Hypothalamus (tissue), 51 donors: Measurements from ENCODE around the gene ANKZF1.
"Not testable (repeated sequence)": the region's sequence is repeated elsewhere in the genome, so short reads cannot be mapped to it uniquely, and the experiment has no call there.

Experiments used
- DNase-seq, 51 donors: peaks; one replicate each; lab custom pipeline; 2025; lab: John Stamatoyannopoulos, UW

ANKZF1 gene

DNA sequence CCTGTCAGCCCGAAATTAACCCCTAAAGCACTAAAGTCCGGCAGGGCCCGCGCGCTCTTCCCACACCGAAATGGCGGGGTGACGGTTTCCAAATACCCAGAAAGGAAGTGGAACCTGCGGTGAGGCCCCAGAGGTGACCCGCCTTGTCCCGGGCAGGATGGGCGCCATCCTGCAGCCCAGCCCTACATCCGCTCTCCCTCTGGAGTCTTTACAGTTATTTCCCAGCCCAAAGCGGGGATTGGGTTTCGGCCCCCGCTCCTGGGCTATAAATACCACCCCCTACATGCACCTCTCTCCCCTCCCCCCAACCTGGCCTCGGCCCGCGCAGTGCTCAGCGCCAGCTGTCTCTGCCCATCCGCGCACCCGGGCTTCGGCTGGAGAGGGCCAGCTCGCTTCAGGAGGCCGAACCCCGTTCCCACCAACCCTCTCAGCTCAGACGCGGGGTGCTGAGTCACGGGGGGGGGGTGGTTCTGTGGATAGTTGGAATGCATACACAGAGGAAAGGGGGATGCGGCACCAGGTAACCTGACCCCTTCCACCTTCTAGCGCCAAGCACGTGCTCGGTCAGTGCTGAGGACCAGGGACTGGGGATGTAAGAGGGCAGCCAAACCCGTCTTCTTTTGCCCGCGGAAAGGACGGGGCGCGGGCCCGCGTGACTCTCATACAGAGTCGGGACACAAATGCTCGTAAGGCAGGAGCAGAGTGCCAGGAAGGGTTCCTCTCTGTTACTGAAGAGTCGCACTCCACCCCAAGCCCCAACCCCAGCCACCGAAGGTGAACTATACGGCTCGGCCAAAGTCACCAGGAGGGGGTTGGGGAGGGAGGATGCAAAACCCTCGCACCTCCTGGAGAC, 23.5 kb downstream of the ANKZF1 start, which contains the start of gene TUBA4B:
TUBA4B (plus strand) TSS at position 344 of the 853 bp plus-strand sequence; CDS start at position 509, 165 bp downstream.
- DNase-seq = peak in 18 of 51 donors; percentile 14 to 52 (median 38)

- peak in 48 of 51 donors; percentile 21 to 88 (median 72) for DNase-seq
These were observed 24.4 kb downstream of the ANKZF1 start, which contains the start of gene TUBA4A for GRCh38 chr2:219253753-219254589. Gene TUBA4A (minus strand): TSS chr2:219253918. CDS start chr2:219253858, 60 bp downstream.

- peak in 1 of 51 donors; percentile 44 for DNase-seq
These were observed 25.1 kb downstream of the ANKZF1 start for GRCh38 chr2:219254590-219255201.

DNA sequence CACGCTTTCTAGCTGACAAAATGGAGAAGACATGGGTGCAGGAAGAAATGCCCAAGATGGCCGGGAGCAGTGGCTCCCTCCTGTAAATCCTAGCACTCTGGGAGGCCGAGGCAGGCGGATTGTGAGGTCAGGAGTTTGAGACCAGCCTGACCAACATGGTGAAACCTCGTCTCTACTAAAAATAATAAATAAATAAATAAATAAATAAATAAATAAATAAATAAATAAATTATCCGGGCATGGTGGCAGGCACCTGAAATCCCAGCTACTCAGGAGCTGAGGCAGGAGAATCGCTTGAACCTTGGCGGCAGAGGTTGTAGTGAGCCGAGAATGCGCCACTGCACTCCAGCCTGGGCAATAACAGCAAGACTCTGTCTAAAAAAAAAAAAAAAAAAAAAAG, 29.3 kb downstream of the ANKZF1 start:
- not testable (repeated sequence) for DNase-seq

GRCh38 chr2:219261024-219261855, 31.6 kb downstream of the ANKZF1 start:
- no peak for DNase-seq

DNA sequence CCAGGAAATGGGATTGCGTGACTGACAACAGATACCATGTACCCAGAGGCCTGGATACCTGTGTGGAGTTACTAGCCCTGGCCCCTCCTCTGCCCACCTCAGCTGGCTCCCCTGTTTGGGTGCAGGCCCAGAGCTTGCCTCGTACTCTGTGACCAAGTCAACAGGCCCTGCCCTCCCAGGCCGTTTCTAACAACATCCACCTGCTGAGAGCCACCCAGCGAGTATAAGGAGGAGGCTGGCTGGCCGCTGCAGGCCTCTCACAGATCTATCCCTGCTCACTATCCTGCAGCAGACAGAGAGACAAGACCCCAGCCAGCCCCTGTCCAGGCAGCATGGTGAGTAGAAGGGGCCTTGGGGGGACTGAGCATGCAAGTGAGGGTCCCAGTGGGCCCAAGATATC, 36.6 kb downstream of the ANKZF1 start:
- no peak for DNase-seq

DNA sequence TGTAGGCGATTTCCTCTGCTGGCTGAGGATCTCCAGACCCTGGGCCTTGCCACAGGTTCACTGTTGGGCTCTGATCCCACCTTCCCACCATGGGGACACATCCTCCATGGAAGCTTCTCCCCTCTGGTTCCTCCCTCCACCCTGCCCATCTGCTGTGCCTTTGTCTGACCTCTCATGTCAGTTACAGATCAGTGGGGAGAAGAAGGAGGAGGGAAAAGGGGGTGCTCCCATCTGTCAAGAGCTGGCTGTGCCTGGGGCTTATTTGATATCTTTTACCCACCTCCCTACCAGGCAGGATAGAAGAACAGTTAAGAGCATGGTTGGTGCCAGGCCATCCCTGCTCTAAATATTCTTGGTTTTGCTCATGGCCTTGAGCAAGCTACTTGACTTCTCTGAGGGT, 37.3 kb downstream of the ANKZF1 start:
- DNase-seq = no peak

DNA sequence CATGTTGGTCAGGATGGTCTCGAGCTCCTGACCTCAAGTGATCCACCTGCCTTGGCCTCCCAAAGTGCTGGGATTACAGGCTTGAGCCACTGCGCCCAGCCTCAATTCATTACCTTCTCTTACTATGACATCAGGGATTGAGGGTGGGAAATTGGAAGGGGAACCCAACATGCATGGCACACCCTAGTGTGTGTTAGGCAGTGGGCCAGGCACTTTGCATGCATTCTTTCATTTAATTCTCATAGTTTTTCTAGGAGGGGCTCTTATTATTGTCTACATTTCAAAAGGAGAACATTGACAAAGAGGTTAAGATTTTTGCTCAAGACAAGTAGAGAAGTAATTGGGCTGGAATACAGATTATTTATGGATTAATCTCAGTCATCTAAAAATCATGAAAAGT, 38.7 kb downstream of the ANKZF1 start:
- DNase-seq = no peak

DNA sequence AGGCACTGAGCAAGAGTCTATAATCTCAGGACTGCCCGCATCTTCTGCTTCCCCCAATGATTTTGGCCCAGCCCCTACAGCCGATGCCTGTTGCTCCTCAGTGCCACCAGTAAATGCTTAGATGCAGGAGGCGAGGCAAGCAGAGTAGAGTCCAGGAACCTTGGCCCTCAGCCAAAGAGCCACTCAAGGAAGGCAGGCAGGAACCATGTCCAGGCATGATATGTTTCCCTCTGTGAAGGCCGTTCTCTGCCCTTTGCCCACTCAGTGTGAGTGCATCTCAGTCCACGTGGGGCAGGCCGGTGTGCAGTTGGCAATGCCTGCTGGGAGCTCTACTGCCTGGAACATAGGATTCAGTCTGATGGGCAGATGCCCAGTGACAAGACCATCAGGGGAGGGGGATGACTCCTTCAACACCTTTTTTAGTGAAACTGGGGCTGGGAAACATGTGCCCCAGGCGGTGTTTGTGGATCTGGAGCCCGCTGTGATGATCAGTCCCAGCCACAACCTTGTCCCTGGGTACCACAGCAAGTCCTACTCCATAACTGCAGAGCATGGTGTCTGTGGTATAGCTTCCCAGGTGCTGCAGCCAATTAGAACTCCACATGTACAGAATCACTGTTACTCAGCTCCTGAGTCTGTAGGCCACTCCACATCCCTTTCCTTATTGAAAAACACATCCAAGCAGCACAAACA, 39.9 kb downstream of the ANKZF1 start:
- DNase-seq = no peak

DNA sequence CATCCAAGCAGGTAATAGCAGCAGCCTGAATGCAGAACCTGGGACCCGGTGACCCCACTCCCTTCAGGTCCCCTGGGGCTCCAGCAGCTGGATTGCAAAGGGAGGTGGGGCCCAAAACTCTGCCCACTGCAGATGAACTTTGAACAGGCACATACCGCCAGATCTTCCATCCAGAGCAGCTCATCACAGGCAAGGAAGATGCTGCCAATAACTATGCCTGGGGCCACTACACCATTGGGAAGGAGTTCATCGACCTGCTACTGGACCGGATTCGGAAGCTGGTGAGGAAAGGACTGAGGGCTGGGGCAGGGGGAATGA, 40.4 kb downstream of the ANKZF1 start:
- no peak for DNase-seq

DNA sequence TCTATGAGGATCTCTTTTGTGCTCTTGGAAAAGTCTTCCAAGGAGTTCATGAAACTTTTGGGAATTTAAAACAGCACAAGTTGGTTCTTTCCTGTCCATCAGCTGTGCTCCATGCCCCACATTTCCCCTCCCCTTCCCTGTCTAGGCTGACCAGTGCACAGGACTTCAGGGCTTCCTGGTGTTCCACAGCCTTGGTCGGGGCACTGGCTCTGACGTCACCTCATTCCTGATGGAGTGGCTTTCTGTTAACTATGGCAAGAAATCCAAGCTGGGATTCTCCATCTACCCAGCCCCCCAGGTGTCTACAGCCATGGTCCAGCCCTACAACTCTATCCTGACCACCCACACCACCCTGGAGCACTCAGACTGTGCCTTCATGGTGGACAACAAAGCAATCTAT, 41.4 kb downstream of the ANKZF1 start:
- DNase-seq = no peak

DNA sequence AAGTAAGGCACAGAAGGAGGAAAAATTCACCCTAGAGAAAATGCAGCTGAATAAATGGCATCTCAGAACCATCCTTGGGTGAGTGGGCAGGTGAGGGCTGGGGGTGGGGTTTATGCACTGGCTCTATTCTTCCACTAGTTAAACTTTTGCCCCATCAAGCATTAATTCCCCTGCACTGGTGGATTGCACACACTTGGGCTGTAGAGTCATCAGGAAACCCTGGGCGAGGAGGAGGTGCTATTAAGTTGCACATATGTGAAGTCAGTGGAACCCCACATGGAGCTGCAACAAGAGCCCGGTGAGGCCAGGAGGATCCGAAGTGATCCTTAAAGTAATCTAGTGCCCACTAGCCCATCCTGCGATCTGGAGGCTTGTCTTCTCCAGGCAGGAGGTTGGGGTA, 42.8 kb downstream of the ANKZF1 start:
- no peak for DNase-seq

DNA sequence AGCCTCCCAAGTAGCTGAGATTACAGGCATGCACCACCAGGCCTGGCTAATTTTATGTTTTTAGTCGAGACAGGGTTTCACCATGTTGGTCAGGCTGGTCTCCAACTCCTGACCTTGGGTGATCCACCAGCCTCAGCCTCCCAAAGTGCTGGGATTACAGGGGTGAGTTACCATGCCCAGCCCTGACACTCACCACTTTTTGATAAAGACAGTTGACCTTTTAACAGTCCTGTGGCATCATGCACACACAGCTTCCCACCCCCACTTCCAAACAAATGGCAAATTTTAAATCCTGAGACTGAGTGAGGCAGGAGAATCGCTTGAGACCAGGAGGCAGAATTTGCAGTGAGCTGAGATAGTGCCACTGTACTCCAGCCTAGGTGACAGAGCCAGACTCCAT, 43.4 kb downstream of the ANKZF1 start:
- no peak for DNase-seq

DNA sequence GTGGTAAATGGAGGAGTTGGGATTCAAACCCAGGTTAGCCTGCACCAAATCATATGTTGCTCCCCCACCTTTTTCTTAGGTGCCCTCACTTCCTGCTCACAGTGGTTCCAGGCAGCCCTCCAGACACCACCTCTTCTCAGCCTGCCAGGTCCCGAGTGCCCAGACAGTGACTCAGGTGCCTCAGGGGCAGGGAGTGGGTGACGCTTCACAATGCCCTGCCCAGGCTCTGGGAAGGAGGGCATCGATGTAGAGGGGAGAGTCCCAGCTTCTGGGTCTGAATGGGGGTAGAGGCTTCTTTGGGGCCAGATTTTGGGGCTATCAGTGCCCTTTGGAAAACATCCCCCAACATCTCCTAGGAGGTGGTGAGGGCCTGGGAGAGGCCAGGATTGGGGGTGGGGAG, 44.3 kb downstream of the ANKZF1 start:
- DNase-seq = no peak

GRCh38 chr2:219274361-219274921, 44.8 kb downstream of the ANKZF1 start:
- DNase-seq = no peak

DNA sequence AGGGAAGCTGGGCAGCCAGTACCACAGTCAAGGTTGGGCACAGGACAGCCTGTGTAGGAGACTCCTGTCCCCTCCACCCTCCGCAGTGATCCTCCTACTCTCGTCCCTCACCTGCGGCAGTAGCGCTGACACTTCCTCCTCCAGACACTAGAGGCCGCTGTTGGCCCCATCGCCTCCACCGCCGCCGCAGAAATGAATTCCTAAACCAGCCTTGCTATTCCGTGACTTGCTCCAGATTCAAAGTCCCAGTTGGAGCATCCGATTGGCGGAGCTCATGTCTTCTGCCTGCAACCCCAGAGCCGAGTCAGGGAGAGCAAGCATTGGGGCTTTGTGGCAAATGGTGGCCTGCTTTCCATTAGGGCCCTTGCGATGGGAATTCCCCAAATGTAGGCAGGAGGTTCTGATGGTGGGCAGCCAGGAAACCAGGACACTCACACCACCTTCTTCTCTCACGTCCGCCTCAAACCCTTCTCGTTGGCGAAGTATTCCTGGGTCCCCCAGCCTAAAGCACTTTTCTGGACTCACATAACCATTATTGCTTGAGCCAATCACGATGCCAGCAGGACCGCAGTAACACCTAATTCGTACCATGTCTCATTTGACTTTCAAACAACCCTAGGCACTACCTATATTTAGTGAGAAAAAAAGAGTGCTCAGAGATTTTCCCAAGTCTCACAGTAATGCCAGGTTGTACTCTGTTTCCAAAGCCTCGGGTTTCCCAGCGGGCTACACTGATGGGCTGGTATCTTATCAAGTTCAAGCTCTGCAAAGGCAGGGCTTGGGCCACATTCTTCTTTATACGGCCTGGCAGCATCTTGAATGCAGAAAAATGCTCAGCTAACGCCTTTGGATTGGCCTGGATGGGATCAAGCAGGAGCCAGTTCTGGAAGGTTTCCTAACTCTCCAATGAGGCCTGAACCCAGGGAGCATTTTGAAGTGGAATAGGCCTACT, 48.4 kb downstream of the ANKZF1 start:
- DNase-seq = peak in 49 of 51 donors; percentile 29 to 91 (median 67)

GRCh38 chr2:219278655-219279150, 49.1 kb downstream of the ANKZF1 start:
- DNase-seq = no peak
